Sigmoid colon (tissue), 4 donors: Measurements from ENCODE around the gene SCO2.

Experiments
- EP300 ChIP-seq, 4 donors: sonication (generic); formaldehyde crosslinking; IDR thresholded peaks; one replicate each; pipeline ENCODE4 v1.6.1; 2017; ENCODE audit warnings: antibody characterized with exemption in 4 of 4
- POLR2A ChIP-seq, 2 donors: fragments of 450-650 bp; IDR thresholded peaks; one replicate each; pipeline ENCODE4 v1.6.1; 2016; ENCODE audit warnings: antibody characterized with exemption in 2 of 2, mild to moderate bottlenecking in 2 of 2, moderate library complexity in 2 of 2
- POLR2AphosphoS5 ChIP-seq, 4 donors: sonication (generic); formaldehyde crosslinking; IDR thresholded peaks; one replicate each; pipeline ENCODE4 v1.6.1; 2017; ENCODE audit warnings: antibody characterized with exemption in 4 of 4
- TF ChIP-seq, protein P1 (sequence below), 4 experiments: fragments of 450-650 bp in 3 of 4; fragments of 200-600 bp in 1 of 4; IDR thresholded peaks; one replicate each; pipeline ENCODE4 v1.5.1; 2016 to 2019; ENCODE audit warnings: antibody characterized with exemption in 4 of 4, mild to moderate bottlenecking in 3 of 4, moderate library complexity in 2 of 4

DNA sequence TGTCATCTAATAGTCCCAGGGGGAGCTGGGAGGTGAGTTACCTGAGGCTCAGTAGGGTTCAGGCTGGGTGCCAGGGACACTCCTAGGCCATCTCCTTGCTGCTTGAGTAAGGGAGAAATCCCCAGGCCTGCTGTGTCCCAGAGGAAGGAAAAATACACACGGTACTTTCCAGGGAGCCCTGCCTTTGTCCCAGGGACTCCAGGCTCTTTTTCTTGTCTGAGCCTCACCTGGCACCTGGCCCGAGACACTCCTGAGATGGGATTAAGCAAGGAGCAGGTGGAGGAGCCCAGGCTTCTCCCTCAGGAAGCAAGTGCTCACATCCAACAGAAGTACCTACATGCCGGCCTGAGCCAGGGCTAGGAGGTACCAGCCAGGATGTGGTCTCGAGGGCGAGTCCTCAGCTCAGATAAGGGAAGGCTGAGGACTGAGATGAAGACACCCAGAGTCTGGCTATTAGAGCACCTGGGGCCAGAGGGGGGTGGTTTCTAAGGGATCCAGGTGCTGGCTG lies 19.4 kb upstream of the SCO2 start:
- TF ChIP-seq EP300 (IDR thresholded peaks at IDR 0.05) (no peak), POLR2A (IDR thresholded peaks at IDR 0.05) (no peak), POLR2AphosphoS5 (IDR thresholded peaks at IDR 0.05) (no peak)
- TF ChIP-seq, protein P1, sequence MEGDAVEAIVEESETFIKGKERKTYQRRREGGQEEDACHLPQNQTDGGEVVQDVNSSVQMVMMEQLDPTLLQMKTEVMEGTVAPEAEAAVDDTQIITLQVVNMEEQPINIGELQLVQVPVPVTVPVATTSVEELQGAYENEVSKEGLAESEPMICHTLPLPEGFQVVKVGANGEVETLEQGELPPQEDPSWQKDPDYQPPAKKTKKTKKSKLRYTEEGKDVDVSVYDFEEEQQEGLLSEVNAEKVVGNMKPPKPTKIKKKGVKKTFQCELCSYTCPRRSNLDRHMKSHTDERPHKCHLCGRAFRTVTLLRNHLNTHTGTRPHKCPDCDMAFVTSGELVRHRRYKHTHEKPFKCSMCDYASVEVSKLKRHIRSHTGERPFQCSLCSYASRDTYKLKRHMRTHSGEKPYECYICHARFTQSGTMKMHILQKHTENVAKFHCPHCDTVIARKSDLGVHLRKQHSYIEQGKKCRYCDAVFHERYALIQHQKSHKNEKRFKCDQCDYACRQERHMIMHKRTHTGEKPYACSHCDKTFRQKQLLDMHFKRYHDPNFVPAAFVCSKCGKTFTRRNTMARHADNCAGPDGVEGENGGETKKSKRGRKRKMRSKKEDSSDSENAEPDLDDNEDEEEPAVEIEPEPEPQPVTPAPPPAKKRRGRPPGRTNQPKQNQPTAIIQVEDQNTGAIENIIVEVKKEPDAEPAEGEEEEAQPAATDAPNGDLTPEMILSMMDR (IDR thresholded peaks at IDR 0.05): no peak
